Stimulated activated naive CD8-positive, alpha-beta T cell treated with anti-CD3 and anti-CD28 coated beads, Interleukin-15, amount 100 ng/mL, for 72 hours (primary cell): ENCODE results near the gene REPS1.
"Not testable (repeated sequence)": the region's sequence is repeated elsewhere in the genome, so short reads cannot be mapped to it uniquely, and the experiment has no call there.

Experiments
- ATAC-seq: fragments of 150-1000 bp; cut with Tn5 transposase; 2 replicates; pipeline ENCODE4 v1.10.0; 2021; ENCODE audit warnings: mild to moderate bottlenecking, moderate library complexity
- DNase-seq, 2 donors: peaks; one replicate each; pipeline ENCODE4 v3.0.0; 2021 to 2022
- H3K27ac Mint-ChIP-seq, 2 donors: one replicate each; pipeline ENCODE4 v1.8.0; 2022; ENCODE audit warnings: mild to moderate bottlenecking in 2 of 2, mixed read lengths in 2 of 2, moderate library complexity in 2 of 2
- H3K27me3 Mint-ChIP-seq: one replicate; pipeline ENCODE4 v1.8.0; 2022; ENCODE audit warnings: mixed read lengths
- H3K4me1 Mint-ChIP-seq: one replicate; pipeline ENCODE4 v1.8.0; 2022; ENCODE audit warnings: mild to moderate bottlenecking, mixed read lengths
- H3K4me3 Mint-ChIP-seq, 2 donors: one replicate each; pipeline ENCODE4 v1.8.0; 2022; ENCODE audit warnings: mild to moderate bottlenecking in 2 of 2, mixed read lengths in 2 of 2, moderate library complexity in 1 of 2
- H3K9me3 Mint-ChIP-seq, 2 donors: one replicate each; pipeline ENCODE4 v1.8.0; 2022; ENCODE audit warnings: mixed read lengths in 2 of 2

The REPS1 gene

DNA sequence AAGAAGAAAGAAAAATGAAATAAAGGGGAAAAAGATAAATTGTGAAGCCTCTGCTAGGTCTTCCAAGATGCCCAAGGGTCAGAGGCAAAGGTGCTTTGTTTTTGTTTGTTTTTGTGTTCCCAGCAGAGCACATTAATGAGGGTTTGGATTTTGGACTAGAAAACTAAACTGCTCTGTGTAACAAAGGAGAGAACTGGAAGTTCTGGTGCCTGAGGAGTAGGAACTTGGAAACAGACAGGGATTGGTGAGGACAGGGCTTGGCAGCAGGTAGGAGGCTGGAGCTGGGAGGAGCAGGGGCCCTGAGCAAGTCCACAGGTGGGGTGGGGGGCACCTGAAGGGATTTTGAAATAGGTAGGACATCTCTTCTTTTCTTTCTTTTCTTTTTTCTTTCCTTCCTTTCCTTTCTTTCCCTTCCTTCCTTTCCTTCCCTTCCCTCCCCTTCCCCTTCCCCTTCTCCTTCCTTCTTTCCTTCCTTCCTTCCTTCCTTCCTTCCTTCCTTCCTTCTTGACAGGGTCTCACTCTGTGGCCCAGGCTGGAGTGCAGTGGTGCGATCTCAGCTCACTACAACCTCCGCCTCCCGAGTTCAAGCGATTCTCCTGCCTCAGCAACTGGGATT, 25.2 kb upstream of the REPS1 start:
- no peak overlapping the region for H3K27ac Mint-ChIP-seq
- no peaks in the 10 kb centered on the region for H3K9me3 Mint-ChIP-seq
- H3K4me3 Mint-ChIP-seq = no peak overlapping the region
- H3K27me3 Mint-ChIP-seq = peaks cover 9% of the 10 kb centered on the region
- DNase-seq (no peak), ATAC-seq (no peak)
- H3K4me1 Mint-ChIP-seq = no peaks in the 10 kb centered on the region

DNA sequence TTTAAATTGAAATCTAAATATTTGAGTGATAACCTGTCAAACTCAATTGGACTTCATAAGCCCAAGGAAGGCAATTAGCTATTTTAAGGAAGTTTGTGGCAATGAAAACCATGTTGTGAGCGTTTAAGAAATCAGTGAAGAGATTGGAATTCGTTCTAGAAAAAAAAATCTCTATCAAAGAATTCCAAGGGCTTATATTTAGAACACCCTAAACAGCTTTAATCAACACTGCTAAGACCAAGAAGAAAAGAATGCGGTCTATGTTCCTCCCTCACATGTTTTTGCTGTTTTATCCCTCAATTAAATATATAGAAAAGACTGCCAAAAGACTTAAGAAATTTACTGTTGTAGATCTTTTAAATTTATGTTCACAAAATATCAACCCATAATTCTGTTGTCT, 23.9 kb upstream of the REPS1 start:
- Mint-ChIP-seq H3K27me3 (peaks cover 9% of the 10 kb centered on the region), H3K9me3 (no peaks in the 10 kb centered on the region), H3K4me3 (no peak overlapping the region), H3K27ac (no peak overlapping the region), H3K4me1 (no peaks in the 10 kb centered on the region)
- DNase-seq (no peak), ATAC-seq (no peak)

DNA sequence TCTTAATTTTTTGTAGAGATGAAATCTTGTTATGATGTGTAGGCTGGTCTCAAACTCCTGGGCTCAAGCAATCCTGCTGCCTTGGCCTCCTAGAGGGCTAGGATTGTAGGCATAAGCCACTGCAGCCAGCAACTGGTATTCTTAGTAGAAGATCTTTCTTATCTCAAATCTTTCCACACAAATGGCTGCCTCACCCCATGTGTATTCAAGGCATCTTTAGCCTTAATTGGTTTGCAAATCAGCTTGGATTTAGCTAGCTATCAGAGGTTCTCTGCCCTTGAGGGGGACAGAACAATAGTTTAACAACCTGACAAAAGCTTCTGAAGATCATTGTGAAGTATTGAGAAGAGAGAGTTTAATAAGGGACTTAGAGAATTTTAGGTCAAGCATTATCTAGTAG, 22.6 kb upstream of the REPS1 start:
- H3K4me1 Mint-ChIP-seq = no peaks in the 10 kb centered on the region
- no peak overlapping the region for H3K27ac Mint-ChIP-seq
- no peaks in the 10 kb centered on the region for H3K9me3 Mint-ChIP-seq
- H3K27me3 Mint-ChIP-seq = peaks cover 9% of the 10 kb centered on the region
- ATAC-seq (no peak), DNase-seq (no peak)
- H3K4me3 Mint-ChIP-seq = no peak overlapping the region

DNA sequence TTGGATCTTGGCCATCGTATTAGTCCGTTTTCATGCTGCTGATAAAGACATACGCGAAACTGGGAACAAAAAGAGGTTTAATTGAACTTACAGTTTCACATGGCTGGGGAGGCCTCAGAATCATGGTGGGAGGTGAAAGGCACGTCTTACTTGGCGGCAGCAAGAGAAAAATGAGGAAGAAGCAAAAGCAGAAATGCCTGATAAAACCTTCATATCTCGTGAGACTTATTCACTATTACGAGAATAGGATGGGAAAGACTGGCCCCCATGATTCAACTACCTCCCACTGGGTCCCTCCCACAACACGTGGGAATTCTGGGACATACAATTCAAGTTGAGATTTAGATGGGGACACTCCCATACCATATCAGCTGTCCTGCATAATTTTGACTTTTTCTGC, 20.1 kb upstream of the REPS1 start:
- Mint-ChIP-seq H3K4me1 (no peaks in the 10 kb centered on the region), H3K27me3 (no peaks in the 10 kb centered on the region), H3K27ac (no peak overlapping the region), H3K9me3 (no peaks in the 10 kb centered on the region), H3K4me3 (no peak overlapping the region)
- ATAC-seq (no peak), DNase-seq (no peak)

DNA sequence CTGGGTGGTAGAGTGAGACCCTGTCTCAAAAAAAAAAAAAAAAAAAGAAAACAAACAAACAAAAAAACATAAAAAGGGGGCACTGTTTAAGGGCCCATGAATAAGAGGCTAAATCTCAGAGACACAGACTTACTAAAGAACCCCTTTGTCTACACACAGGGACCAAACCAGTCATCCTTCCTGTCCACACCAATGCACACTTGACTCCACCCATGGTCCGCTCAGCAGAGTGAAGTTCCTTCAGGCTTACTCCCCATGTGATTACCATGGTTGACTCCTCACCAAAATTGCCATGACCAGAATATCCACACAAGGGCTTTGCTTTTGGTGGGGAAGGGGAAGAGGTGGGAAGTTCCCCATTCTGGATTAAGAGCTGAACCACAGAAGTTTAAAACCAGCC, 19.4 kb upstream of the REPS1 start:
- H3K4me1 Mint-ChIP-seq = no peaks in the 10 kb centered on the region
- no peak overlapping the region for H3K4me3 Mint-ChIP-seq
- no peaks in the 10 kb centered on the region for H3K27me3 Mint-ChIP-seq
- no peaks in the 10 kb centered on the region for H3K9me3 Mint-ChIP-seq
- no peak overlapping the region for H3K27ac Mint-ChIP-seq
- ATAC-seq (no peak), DNase-seq (no peak)

DNA sequence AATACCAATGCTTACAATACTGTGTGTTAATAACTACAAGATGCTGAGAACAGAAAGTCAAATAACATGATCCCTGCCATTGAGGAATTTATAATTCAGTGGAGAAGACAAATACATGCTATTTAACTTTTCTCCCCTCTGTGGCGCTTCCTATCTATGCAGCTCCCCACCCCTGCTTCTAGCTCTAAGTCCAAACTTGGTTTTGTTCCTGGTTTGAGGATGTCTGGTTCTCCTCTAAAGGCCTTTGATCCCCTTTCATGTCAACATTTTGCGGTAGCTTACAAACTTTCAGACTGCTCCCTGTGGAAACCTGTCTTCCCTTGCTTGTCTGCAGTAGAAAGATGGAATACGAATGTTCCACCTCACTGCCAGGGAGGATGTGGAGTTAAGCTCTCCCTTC, 18.4 kb upstream of the REPS1 start:
- no peaks in the 10 kb centered on the region for H3K27me3 Mint-ChIP-seq
- DNase-seq (no peak), ATAC-seq (no peak)
- H3K4me1 Mint-ChIP-seq = no peaks in the 10 kb centered on the region
- H3K9me3 Mint-ChIP-seq = no peaks in the 10 kb centered on the region
- no peak overlapping the region for H3K4me3 Mint-ChIP-seq
- no peak overlapping the region for H3K27ac Mint-ChIP-seq

DNA sequence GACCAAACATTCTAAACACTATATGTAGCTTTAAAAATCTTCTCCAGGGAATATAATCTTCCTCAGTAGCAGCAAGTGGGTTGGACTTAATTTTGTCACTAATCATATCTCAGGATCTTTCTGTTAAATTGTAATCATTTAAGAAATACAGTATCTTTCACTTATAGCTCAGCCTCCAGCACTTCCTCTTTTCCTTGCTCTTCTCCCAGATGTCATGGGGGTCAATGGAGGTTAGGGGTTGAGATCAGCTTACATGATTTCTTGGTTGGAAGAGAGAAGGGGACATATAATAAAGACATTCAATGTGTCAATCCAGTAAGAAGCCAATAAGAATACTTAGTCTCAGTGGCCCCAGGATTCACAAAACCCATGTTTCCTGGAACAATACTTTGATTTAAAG, 15.7 kb upstream of the REPS1 start:
- Mint-ChIP-seq H3K9me3 (no peaks in the 10 kb centered on the region), H3K4me3 (no peak overlapping the region), H3K4me1 (no peaks in the 10 kb centered on the region), H3K27ac (no peak overlapping the region), H3K27me3 (no peaks in the 10 kb centered on the region)
- DNase-seq = no peak
- ATAC-seq = no peak

DNA sequence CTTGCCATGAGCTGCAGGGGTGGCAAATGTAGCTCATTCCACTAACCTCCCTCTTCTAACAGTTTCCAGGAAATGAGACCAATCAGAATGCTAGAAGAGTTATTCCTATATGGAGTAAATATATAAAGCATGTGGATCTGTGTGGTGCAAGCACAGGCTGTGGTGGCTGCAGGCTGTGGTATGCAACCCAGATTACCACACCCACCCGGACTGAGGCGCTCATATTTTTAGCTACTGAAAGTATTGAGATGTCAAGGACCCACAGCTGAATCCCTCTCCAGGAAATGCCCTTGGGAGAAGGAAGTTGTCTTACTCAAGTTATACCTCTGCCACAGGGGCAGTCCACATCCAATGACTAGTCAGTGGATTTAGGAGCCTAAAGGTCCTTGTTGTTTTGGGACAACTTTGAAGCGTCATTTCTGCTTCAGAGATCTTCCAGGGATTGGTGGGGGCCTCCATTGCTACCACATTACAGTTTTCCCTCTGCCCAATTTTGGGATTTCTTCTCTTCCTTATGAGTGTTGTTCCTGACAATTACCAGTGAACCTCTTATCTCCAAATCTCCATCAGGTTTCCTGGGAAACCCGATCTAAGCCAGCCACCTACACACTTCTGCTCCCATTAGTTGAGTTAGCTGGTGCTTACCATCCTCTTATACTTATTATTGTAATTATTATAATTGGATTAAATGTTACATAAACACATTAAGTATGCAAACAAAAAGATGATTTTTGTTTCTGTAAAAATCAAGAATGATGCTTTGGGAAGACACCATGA, 12.1 kb upstream of the REPS1 start:
- Mint-ChIP-seq H3K4me3 (no peak overlapping the region), H3K9me3 (no peaks in the 10 kb centered on the region), H3K27ac (no peak overlapping the region), H3K4me1 (no peaks in the 10 kb centered on the region), H3K27me3 (no peaks in the 10 kb centered on the region)
- ATAC-seq (no peak), DNase-seq (no peak)

DNA sequence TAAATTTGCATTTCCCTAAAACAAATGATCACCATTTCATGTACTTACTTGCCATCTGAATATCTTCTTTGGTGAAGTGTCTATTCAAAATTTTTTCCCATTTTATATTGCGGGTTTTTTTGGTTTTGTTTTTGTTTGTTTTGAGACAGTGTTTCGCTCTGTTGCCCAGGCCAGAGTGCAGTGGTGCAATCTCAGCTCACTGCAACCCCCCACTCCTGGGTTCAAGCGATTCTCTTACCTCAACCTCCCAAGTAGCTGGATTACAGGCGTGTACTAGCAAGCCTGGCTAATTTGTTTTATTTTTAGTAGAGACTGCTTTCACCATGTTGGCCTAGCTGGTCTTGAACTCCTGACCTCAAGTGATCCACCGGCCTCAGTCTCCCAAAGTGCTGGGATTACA, 9.1 kb upstream of the REPS1 start:
- no peaks in the 10 kb centered on the region for H3K4me1 Mint-ChIP-seq
- no peak overlapping the region for H3K27ac Mint-ChIP-seq
- DNase-seq (no peak), ATAC-seq (no peak)
- no peaks in the 10 kb centered on the region for H3K27me3 Mint-ChIP-seq
- H3K4me3 Mint-ChIP-seq = no peak overlapping the region
- peaks cover 5 to 7% of the 10 kb centered on the region in 2 donors for H3K9me3 Mint-ChIP-seq

DNA sequence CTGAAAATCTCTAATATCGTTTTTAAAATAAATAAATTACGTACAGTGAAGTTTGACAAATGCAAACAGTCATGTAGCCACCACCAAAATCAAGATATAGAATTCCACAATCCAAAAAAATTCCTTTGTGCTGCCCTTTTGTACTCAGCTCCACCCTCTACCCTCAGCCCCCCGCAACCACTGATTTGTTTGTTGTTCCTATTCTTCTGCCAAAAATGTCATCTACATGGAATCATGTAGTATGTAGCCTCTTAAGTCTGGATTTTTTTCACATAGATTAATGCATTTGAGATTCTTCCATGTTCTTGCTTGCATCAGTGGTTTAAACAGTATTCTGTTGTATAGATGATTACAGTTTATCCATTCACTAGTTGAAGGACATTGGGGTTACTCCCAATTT, 8.5 kb upstream of the REPS1 start:
- no peaks in the 10 kb centered on the region for H3K4me1 Mint-ChIP-seq
- H3K9me3 Mint-ChIP-seq = peaks cover 5 to 7% of the 10 kb centered on the region in 2 donors
- H3K4me3 Mint-ChIP-seq = no peak overlapping the region
- no peak for DNase-seq
- no peaks in the 10 kb centered on the region for H3K27me3 Mint-ChIP-seq
- H3K27ac Mint-ChIP-seq = peak overlapping the region in 1 of 2 donors; percentile 44
- ATAC-seq = no peak

DNA sequence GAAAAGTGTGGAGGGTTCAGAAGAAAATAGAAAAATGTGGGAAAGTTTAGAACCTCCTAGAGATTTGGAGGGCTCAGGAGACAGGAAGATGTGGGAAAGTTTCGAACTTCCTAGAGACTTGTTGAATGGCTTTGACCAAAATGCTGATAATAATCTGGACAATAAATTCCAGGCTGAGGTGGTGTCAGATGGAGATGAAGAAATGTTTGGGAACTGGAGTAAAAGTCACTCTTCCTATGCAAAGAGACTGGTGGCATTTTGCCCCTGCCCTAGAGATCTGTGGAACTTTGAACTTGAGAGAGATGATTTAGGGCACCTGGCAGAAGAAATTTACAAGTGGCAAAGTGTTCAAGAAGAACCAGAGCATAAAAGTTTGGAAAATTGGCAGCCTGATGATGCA, 5.4 kb upstream of the REPS1 start:
- H3K4me3 Mint-ChIP-seq, H3K27me3 Mint-ChIP-seq, ATAC-seq, H3K9me3 Mint-ChIP-seq, DNase-seq: not testable (repeated sequence)
- Mint-ChIP-seq H3K27ac (peak overlapping the region in 1 of 2 donors; percentile 10), H3K4me1 (peaks cover 14% of the 10 kb centered on the region)

DNA sequence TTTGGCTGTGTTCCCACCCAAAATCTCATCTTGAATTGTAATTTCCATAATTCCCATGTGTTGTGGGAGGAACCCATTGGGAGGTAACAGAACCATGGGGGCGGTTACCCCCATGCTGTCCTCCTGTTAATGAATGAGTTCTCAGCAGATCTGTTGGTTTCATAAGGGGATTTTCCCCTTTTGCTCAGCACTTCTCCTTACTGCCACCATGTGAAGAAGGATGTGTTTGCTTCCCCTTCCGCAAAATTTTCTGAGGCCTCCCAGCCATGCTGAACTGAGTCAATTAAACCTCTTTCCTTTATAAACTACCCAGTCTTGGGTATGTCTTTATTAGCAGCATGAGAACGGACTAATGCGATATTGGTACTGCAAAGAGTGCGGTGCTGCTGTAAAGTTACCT, 4.9 kb upstream of the REPS1 start:
- Mint-ChIP-seq H3K4me1 (peaks cover 16% of the 10 kb centered on the region), H3K27ac (peak overlapping the region in 1 of 2 donors; percentile 10)
- not testable (repeated sequence) for DNase-seq, H3K9me3 Mint-ChIP-seq, H3K4me3 Mint-ChIP-seq, H3K27me3 Mint-ChIP-seq, ATAC-seq

DNA sequence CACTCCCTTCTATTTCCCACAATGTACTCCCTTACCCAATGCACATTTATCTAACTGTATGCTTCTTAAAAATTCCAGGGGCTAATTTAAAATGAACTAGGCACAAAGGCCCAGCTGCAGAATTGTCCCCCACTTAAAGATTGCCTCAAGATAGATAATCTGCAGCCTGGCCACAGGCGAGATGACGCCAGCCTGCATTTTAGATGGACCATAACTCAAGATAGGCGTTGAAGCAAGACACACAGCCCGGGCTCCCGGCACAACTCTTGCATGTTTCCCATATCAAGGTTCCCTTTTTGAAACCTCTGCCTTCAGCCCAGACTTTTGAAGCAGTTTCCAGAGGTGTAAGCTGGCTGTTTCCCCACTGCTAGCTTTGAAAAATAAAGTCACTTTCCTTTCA, 3.2 kb upstream of the REPS1 start:
- no peak for DNase-seq
- no peak overlapping the region for H3K4me3 Mint-ChIP-seq
- H3K27ac Mint-ChIP-seq = no peak overlapping the region
- H3K4me1 Mint-ChIP-seq = peaks cover 16% of the 10 kb centered on the region
- ATAC-seq = no peak
- H3K27me3 Mint-ChIP-seq = no peaks in the 10 kb centered on the region
- peaks cover 5 to 7% of the 10 kb centered on the region in 2 donors for H3K9me3 Mint-ChIP-seq

DNA sequence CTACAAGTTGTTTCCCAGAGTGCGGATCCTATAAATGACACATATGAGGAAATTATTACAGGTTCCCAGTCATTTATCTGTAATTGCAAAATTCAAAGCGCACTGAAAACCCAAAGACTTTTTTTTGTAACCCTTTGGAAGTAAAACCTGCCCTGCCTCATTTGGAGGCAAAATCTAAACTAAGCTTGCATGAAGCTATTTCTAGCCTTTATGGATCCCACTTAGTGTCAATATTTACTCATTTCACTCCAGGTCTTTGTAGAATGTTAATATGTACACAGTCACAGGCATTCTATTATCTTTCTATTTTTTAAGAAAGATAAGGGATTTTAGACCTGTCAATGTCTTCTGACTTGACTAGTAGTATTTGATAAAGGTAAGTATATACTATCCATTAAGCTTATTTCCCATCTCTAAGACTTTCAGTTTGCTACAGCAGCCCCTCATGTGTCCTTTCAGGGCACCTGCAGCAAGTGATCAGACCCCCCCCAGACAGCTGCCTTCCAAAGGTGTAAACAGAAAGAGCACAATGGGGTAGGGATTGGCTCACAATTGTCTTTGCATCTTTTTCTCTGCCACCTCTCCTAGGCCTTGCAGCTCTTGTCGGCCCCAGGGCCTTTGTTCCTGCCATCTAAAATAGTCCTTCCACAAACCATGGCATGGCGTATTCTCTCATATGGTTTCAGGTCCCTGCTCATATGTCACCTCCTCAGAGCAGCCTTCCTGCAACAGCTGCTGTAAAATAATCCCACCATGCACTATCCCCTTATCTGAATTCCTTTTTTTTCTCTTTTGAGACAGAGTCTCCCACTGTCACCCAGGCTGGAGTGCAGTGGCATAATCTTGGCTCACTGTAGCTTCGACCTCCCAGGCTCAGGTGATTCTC, 1.3 kb upstream of the REPS1 start:
- ATAC-seq = no peak
- H3K27me3 Mint-ChIP-seq = no peaks in the 10 kb centered on the region
- DNase-seq = no peak
- peaks cover 16% of the 10 kb centered on the region for H3K4me1 Mint-ChIP-seq
- H3K4me3 Mint-ChIP-seq = peak overlapping the region; percentile 91 to 94
- peaks cover 5 to 7% of the 10 kb centered on the region in 2 donors for H3K9me3 Mint-ChIP-seq
- peak overlapping the region in 1 of 2 donors; percentile 98 for H3K27ac Mint-ChIP-seq

DNA sequence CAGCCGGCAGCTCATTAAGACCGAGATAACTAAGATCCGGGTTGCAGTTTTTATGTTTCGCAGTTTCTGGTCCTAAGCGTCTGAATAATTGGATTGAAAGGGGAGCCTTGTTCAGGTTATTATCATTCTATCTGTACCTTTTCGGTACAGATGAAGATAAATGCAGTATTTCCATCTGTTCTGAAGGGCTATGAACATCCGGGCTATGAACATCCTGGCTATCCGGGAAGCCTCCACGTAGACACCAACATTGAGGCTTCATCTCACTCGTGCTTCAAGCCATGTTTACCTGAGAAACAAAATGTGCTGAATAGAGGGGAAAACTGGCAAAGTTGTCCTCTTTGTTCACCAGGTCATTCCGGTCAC, 399 bp upstream of the REPS1 start:
- Mint-ChIP-seq H3K27ac (peak overlapping the region; percentile 97 to 98), H3K9me3 (peaks cover 5 to 6% of the 10 kb centered on the region in 2 donors), H3K27me3 (no peaks in the 10 kb centered on the region), H3K4me3 (peak overlapping the region; percentile 91 to 94), H3K4me1 (peaks cover 16% of the 10 kb centered on the region)
- ATAC-seq = peak; percentile 36
- DNase-seq = no peak

DNA sequence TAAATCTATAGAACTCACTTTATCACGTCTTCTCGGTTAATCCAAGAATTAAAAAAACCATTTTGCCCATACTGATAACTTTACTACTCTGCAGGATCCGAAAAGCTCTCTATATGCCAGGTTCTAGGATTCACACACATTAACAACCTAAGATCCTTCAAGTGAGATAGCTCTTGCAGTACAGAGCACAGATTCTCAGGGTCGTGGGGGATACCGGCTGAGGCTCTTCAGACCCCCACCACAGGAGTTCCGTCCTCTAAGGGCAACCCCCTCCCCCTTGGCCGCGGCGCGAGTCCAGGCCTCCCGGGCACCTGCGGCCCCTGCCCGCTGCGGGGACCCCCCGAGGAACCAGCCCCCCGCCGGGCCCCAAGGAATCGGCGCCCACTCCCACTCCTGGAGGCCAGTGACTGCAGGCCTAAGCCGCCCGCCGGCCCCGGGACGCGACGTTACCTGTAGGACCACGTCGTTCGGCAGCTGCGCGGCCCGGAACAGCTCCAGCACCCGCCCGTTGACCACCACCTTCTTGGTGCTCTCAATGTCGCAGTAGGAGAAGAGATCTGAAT, 892 bp downstream of the REPS1 start:
- ATAC-seq (peak; percentile 0), DNase-seq (no peak)
- Mint-ChIP-seq H3K27me3 (no peaks in the 10 kb centered on the region), H3K9me3 (no peaks in the 10 kb centered on the region), H3K27ac (peak overlapping the region; percentile 90 to 94), H3K4me1 (peaks cover 16% of the 10 kb centered on the region), H3K4me3 (no peak overlapping the region)
